Fibroblast of lung (primary cell): ENCODE measurements around the gene SLC30A2.

Source experiments
- EZH2 ChIP-seq: IDR thresholded peaks from 2 replicates; pipeline ENCODE4 v1.5.1; 2012; ENCODE audit warnings: low read length, control low read depth, mild to moderate bottlenecking; ENCODE audit errors: missing control alignments
- TF ChIP-seq, protein P1 (sequence below), 2 donors: IDR thresholded peaks in 1 of 2; conservative IDR thresholded peaks in 1 of 2; 1 replicate in 1 of 2; 2 replicates in 1 of 2; pipeline ENCODE4 v1.5.1; 2011 to 2012; ENCODE audit warnings: low read length in 2 of 2, control low read depth in 1 of 2, inconsistent platforms in 1 of 2, low read depth in 1 of 2, mild to moderate bottlenecking in 1 of 2

GRCh38 chr1:26094076-26094669 lies 48.3 kb upstream of the SLC30A2 start:
- TF ChIP-seq, protein P1, sequence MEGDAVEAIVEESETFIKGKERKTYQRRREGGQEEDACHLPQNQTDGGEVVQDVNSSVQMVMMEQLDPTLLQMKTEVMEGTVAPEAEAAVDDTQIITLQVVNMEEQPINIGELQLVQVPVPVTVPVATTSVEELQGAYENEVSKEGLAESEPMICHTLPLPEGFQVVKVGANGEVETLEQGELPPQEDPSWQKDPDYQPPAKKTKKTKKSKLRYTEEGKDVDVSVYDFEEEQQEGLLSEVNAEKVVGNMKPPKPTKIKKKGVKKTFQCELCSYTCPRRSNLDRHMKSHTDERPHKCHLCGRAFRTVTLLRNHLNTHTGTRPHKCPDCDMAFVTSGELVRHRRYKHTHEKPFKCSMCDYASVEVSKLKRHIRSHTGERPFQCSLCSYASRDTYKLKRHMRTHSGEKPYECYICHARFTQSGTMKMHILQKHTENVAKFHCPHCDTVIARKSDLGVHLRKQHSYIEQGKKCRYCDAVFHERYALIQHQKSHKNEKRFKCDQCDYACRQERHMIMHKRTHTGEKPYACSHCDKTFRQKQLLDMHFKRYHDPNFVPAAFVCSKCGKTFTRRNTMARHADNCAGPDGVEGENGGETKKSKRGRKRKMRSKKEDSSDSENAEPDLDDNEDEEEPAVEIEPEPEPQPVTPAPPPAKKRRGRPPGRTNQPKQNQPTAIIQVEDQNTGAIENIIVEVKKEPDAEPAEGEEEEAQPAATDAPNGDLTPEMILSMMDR (conservative IDR thresholded peaks at IDR 0.05 in 1 of 2, IDR thresholded peaks at IDR 0.05 in 1 of 2; ENCODE audit: low read depth in 1 of 2, low read length in 2 of 2) = no peak
- no peak for TF ChIP-seq EZH2
